SK-N-SH (cell line): ENCODE measurements around the gene IGF2.
"Not testable (repeated sequence)": the region's sequence is repeated elsewhere in the genome, so short reads cannot be mapped to it uniquely, and the experiment has no call there.

Experiments
- EP300 ChIP-seq, 2 experiments: IDR thresholded peaks; 2 replicates each; pipeline versions ENCODE4 v1.4.0 to v1.6.1; 2012; ENCODE audit warnings: borderline replicate concordance in 1 of 2, low read depth in 1 of 2, low read length in 1 of 2
- TF ChIP-seq, protein P1 (sequence below): fragments of 200-600 bp; sonication (generic); IDR thresholded peaks from 2 replicates; pipeline ENCODE4 v1.6.1; 2017; ENCODE audit warnings: antibody characterized with exemption, mild to moderate bottlenecking, moderate library complexity

DNA sequence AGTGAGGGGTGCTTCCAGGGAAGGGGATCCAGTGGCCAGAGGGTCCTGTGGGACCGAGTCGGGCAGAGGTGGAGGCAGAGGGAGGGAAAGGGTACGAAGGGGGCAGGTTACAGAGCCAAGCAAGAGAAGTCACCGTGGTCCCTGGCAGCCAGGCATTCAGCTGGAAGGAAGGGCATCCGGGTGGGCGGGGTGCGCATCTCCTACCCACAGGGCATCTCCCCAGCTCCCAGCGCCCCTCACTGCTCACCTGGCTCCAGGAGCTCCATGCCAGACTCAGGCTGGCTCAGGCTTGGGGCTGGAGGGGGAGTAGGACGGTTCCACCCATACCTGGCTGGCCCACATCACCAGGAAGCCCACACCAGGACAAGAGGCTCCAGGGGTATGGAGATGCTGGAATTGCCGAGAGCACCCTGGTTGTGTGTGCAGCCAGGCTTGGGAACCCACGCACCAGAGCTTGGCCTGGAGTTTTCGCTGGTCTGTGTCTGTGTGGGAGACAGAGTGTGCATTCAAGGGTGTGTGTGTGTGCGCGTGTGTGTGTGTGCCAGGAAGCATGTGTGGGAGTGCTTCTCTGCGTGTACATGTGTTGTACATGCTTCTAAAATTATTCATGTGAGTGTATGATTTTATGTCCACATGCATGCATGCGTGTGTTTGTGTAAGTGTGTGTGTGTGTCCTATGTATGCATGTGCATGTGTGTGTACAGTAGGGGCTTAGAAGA, 39.0 kb upstream of the IGF2 start:
- TF ChIP-seq, protein P1, sequence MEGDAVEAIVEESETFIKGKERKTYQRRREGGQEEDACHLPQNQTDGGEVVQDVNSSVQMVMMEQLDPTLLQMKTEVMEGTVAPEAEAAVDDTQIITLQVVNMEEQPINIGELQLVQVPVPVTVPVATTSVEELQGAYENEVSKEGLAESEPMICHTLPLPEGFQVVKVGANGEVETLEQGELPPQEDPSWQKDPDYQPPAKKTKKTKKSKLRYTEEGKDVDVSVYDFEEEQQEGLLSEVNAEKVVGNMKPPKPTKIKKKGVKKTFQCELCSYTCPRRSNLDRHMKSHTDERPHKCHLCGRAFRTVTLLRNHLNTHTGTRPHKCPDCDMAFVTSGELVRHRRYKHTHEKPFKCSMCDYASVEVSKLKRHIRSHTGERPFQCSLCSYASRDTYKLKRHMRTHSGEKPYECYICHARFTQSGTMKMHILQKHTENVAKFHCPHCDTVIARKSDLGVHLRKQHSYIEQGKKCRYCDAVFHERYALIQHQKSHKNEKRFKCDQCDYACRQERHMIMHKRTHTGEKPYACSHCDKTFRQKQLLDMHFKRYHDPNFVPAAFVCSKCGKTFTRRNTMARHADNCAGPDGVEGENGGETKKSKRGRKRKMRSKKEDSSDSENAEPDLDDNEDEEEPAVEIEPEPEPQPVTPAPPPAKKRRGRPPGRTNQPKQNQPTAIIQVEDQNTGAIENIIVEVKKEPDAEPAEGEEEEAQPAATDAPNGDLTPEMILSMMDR: not testable (repeated sequence)
- not testable (repeated sequence) for TF ChIP-seq EP300 (IDR thresholded peaks at IDR 0.05; ENCODE audit: borderline replicate concordance in 1 of 2, low read depth in 1 of 2, low read length in 1 of 2)
